Endodermal cell (in vitro differentiated cells): ENCODE results near the gene CALML3. TPM values are rescaled to one million over a fixed set of nuclear protein-coding genes. Genes with fewer than 3 reads are reported as not detected.

Experiments
- DNase-seq: peaks from one replicate; pipeline ENCODE4 v3.0.0-alpha.2; 2017
- H3K27ac ChIP-seq: 2 replicates; pipeline ENCODE4 v1.5.1; 2013; ENCODE audit warnings: mild to moderate bottlenecking, low read depth, low read length, moderate library complexity
- H3K27me3 ChIP-seq: 2 replicates; pipeline ENCODE4 v1.6.1; 2013; ENCODE audit warnings: mild to moderate bottlenecking, low read length, moderate library complexity; ENCODE audit not compliant: insufficient read depth, control insufficient read depth, poor library complexity, severe bottlenecking
- H3K36me3 ChIP-seq: 2 replicates; pipeline ENCODE4 v1.7.0; 2013; ENCODE audit warnings: mild to moderate bottlenecking, low read length, moderate library complexity; ENCODE audit not compliant: control insufficient read depth, insufficient read depth
- H3K4me1 ChIP-seq: one replicate; pipeline ENCODE4 v1.7.0; 2013; ENCODE audit warnings: low read length; ENCODE audit not compliant: control insufficient read depth, insufficient read depth
- H3K4me3 ChIP-seq: 2 replicates; pipeline ENCODE4 v1.5.1; 2013; ENCODE audit warnings: mild to moderate bottlenecking, low read length, moderate library complexity
- H3K9ac ChIP-seq: 2 replicates; pipeline ENCODE4 v1.6.1; 2013; ENCODE audit warnings: mild to moderate bottlenecking, low read length, moderate library complexity; ENCODE audit not compliant: poor library complexity, severe bottlenecking; ENCODE audit errors: extremely low read depth
- H3K9me3 ChIP-seq: 2 replicates; pipeline ENCODE4 v1.6.1; 2013; ENCODE audit warnings: mild to moderate bottlenecking, low read length, moderate library complexity; ENCODE audit not compliant: control insufficient read depth
- H3K27ac Mint-ChIP-seq: 2 replicates; pipeline ENCODE4 v1.8.0; 2020; ENCODE audit warnings: mixed read lengths
- H3K27me3 Mint-ChIP-seq: 2 replicates; pipeline ENCODE4 v1.8.0; 2021; ENCODE audit warnings: mild to moderate bottlenecking, mixed read lengths; ENCODE audit not compliant: insufficient read depth
- H3K36me3 Mint-ChIP-seq: 2 replicates; pipeline ENCODE4 v1.8.0; 2020; ENCODE audit warnings: low read depth, mixed read lengths
- H3K4me1 Mint-ChIP-seq: 2 replicates; pipeline ENCODE4 v1.8.0; 2020; ENCODE audit warnings: mixed read lengths
- H3K4me3 Mint-ChIP-seq: 2 replicates; pipeline ENCODE4 v1.8.0; 2020; ENCODE audit warnings: mild to moderate bottlenecking, moderate library complexity, mixed read lengths
- H3K9me3 Mint-ChIP-seq: 2 replicates; pipeline ENCODE4 v1.8.0; 2020; ENCODE audit warnings: mild to moderate bottlenecking, mixed read lengths
- CTCF ChIP-seq: fragments of 200-600 bp; sonication (generic); conservative IDR thresholded peaks from 2 replicates; pipeline ENCODE4 v1.5.0; 2021; ENCODE audit warnings: antibody characterized with exemption, mild to moderate bottlenecking
- WGBS, 2 experiments: methylation state at CpG; one replicate each; pipeline versions ENCODE4 v1.1.5 to v1.1.7; 2013; ENCODE audit warnings: missing lambda C conversion rate in 2 of 2, mixed read lengths in 1 of 2; ENCODE audit not compliant: insufficient coverage in 1 of 2, insufficient read length in 1 of 2; 5-methylcytosine and 5-hydroxymethylcytosine counted together
- total RNA-seq, 2 donors: library from RNA; stranded (reverse); fragmentation: NEBNext Ultra II Directional in 1 of 2; extraction: Animal tissue kit (Norgen Biotek cat#: 25700) in 1 of 2; gene quantifications; 2 replicates in 1 of 2; 3 replicates in 1 of 2; pipeline ENCODE4 v1.2.1, GENCODE V29; 2021

Gene CALML3
- total RNA-seq, 2 donors from 2014 or later = not detected

GRCh38 chr10:5566614-5567013, 41.9 kb downstream of the CALML3 start:
- Mint-ChIP-seq H3K27me3 (peaks cover 3% of the 10 kb centered on the region), H3K9me3 (no peaks in the 10 kb centered on the region), H3K36me3 (no peaks in the 10 kb centered on the region), H3K27ac (no peak overlapping the region), H3K4me3 (no peak overlapping the region), H3K4me1 (peaks cover 5% of the 10 kb centered on the region)
- no peaks in the 10 kb centered on the region for H3K4me1 ChIP-seq
- H3K36me3 ChIP-seq = no peaks in the 10 kb centered on the region
- H3K9ac ChIP-seq = no peak overlapping the region
- TF ChIP-seq CTCF = no peak
- H3K9me3 ChIP-seq = no peaks in the 10 kb centered on the region
- 90 to 94% methylated on average over 2 to 3 of the region's 3 CpGs for WGBS, 2 experiments
- no peaks in the 10 kb centered on the region for H3K27me3 ChIP-seq
- H3K4me3 ChIP-seq = no peak overlapping the region
- no peak for DNase-seq
- no peak overlapping the region for H3K27ac ChIP-seq

- Histone ChIP-seq H3K4me3 (no peak overlapping the region), H3K36me3 (no peaks in the 10 kb centered on the region), H3K27me3 (no peaks in the 10 kb centered on the region), H3K27ac (no peak overlapping the region), H3K4me1 (no peaks in the 10 kb centered on the region), H3K9ac (no peak overlapping the region), H3K9me3 (no peaks in the 10 kb centered on the region)
- no peaks in the 10 kb centered on the region for H3K36me3 Mint-ChIP-seq
- no peak for DNase-seq
- no peak for TF ChIP-seq CTCF
- H3K4me1 Mint-ChIP-seq = peaks cover 6% of the 10 kb centered on the region
- H3K27me3 Mint-ChIP-seq = peaks cover 3% of the 10 kb centered on the region
- no peaks in the 10 kb centered on the region for H3K9me3 Mint-ChIP-seq
- H3K27ac Mint-ChIP-seq = no peak overlapping the region
- H3K4me3 Mint-ChIP-seq = no peak overlapping the region
- 92% methylated on average over 2 of the region's 2 CpGs; no CpG with 5 or more reads in 1 of the 2 experiments for whole genome bisulfite sequencing, 2 experiments
These were observed 42.7 kb downstream of the CALML3 start for GRCh38 chr10:5567477-5567876.

DNA sequence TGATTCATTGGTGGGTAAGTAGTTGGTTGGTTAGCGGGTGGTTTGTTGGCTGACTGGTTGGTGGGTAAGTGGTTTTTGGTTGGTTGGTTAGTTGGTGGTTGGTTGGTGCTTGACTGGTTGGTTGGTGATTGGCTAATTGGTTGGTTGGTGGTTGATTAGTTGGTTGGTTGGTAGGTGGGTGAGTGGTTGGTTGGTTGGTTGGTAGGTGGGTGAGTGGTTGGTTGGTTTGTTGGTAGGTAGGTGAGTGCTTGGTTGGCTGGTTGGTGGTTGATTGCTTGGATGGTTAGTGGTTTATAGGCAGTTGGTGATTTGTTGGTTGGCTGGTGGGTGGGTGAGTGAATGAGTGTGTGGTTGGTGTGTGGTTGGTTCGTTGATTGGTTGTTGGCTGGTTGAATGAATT, 44.2 kb downstream of the CALML3 start:
- H3K36me3 Mint-ChIP-seq = no peaks in the 10 kb centered on the region
- H3K27me3 Mint-ChIP-seq = peaks cover 3% of the 10 kb centered on the region
- no peak overlapping the region for H3K4me3 Mint-ChIP-seq
- no peaks in the 10 kb centered on the region for H3K27me3 ChIP-seq
- 88% methylated on average over 1 of the region's 2 CpGs; no CpG with 5 or more reads in 1 of the 2 experiments for WGBS, 2 experiments
- H3K9ac ChIP-seq = no peak overlapping the region
- H3K36me3 ChIP-seq = no peaks in the 10 kb centered on the region
- H3K4me1 ChIP-seq = no peaks in the 10 kb centered on the region
- peaks cover 6% of the 10 kb centered on the region for H3K4me1 Mint-ChIP-seq
- H3K4me3 ChIP-seq = no peak overlapping the region
- no peaks in the 10 kb centered on the region for H3K9me3 Mint-ChIP-seq
- no peak for DNase-seq
- H3K27ac ChIP-seq = no peak overlapping the region
- H3K27ac Mint-ChIP-seq = no peak overlapping the region
- no peaks in the 10 kb centered on the region for H3K9me3 ChIP-seq
- no peak for TF ChIP-seq CTCF
